ENCODE results near the gene MYBPH. TPM values are rescaled to one million over a fixed set of nuclear protein-coding genes. Genes with fewer than 3 reads are reported as not detected.

MYBPH gene
- total RNA-seq, 1 experiment from 2014 or later, result 0.36 TPM

- no peak for DNase-seq (ENCODE audit: low spot score)
Measured at GRCh38 chr1:203180611-203181330, 5.1 kb upstream of the MYBPH start.

- DNase-seq (ENCODE audit: low spot score), result no peak
Measured at GRCh38 chr1:203179667-203180005, 4.0 kb upstream of the MYBPH start.

GRCh38 chr1:203178821-203179666 is 3.4 kb upstream of the MYBPH start:
- DNase-seq (ENCODE audit: low spot score), result no peak

- DNase-seq (ENCODE audit: low spot score), result peak; percentile 75
Measured at GRCh38 chr1:203178083-203178482, 2.5 kb upstream of the MYBPH start.

- peak; percentile 77 for DNase-seq (ENCODE audit: low spot score)
Measured at GRCh38 chr1:203177470-203178039, 1.9 kb upstream of the MYBPH start.

- DNase-seq (ENCODE audit: low spot score), result no peak
Measured at GRCh38 chr1:203177036-203177405, 1.4 kb upstream of the MYBPH start.

GRCh38 chr1:203176273-203177035 is 828 bp upstream of the MYBPH start:
- DNase-seq (ENCODE audit: low spot score), result no peak

- DNase-seq (ENCODE audit: low spot score), result peak; percentile 50
Measured at GRCh38 chr1:203175827-203176241, 208 bp upstream of the MYBPH start.

- DNase-seq (ENCODE audit: low spot score), result no peak
Measured at GRCh38 chr1:203174324-203174985, 1.2 kb downstream of the MYBPH start.

GRCh38 chr1:203173566-203173965 is 2.1 kb downstream of the MYBPH start:
- no peak for DNase-seq (ENCODE audit: low spot score)

- no peak for DNase-seq (ENCODE audit: low spot score)
Measured at GRCh38 chr1:203173011-203173555, 2.5 kb downstream of the MYBPH start.

GRCh38 chr1:203172184-203173010 is 3.2 kb downstream of the MYBPH start:
- DNase-seq (ENCODE audit: low spot score), result peak; percentile 74

- no peak for DNase-seq (ENCODE audit: low spot score)
Measured at GRCh38 chr1:203171341-203172183, 4.1 kb downstream of the MYBPH start.

GRCh38 chr1:203170625-203171330 is 4.8 kb downstream of the MYBPH start:
- no peak for DNase-seq (ENCODE audit: low spot score)

- no peak for DNase-seq (ENCODE audit: low spot score)
Measured at GRCh38 chr1:203169770-203170520, 5.7 kb downstream of the MYBPH start.

- no peak for DNase-seq (ENCODE audit: low spot score)
Measured at GRCh38 chr1:203168991-203169390, 6.6 kb downstream of the MYBPH start.

GRCh38 chr1:203168256-203168786 is 7.3 kb downstream of the MYBPH start:
- no peak for DNase-seq (ENCODE audit: low spot score)

- no peak for DNase-seq (ENCODE audit: low spot score)
Measured at GRCh38 chr1:203167913-203168200, 7.8 kb downstream of the MYBPH start.

Data from A172 (cell line).